ENCODE data around the gene DES.
A peak's percentile ranks its signal among the peaks of the same experiment; 100 is the strongest.

Gene DES

DNA sequence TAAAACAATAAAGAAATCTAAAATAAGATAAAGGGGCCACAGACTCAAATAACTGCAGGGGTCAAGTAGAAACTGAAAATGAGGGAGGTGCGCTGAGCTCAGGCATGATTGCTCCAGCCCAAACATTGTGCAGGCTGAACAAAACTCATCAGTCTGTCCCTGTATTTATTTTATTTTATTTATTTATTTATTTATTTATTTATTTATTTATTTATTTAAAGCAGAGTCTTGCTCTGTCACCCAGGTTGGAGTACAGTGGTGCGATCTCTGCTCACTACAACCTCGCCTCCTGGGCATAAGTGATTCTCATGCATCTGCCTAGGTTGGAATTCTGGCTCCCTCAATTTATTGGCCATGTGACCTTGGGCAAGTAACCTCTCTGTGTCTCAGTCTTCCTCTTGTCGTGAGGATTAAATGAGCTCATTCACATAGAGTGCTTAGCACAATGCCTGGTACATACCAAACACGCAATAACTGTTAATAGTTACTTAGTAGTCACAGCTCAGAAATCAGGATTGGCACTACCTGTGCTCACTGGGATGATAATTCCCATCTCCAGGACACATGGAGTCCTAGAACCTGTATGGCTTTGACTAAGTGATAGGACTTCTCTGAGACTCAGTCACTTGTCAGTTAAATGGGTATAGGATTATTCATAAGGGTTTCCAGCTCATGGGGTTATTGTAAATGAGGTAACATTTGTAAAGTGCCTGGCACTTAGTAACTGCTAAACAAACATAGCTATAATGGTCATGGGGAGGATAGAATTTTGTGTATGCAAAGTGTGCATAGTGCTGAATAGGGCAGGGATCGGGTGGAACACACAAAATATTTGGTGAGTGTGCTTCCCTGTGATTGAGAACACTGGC lies 22.4 kb downstream of the DES start:
- DNase-seq (ENCODE audit: low spot score): no peak

GRCh38 chr2:219441451-219442255 lies 23.5 kb downstream of the DES start:
- DNase-seq (ENCODE audit: low spot score): peak; percentile 78

DNA sequence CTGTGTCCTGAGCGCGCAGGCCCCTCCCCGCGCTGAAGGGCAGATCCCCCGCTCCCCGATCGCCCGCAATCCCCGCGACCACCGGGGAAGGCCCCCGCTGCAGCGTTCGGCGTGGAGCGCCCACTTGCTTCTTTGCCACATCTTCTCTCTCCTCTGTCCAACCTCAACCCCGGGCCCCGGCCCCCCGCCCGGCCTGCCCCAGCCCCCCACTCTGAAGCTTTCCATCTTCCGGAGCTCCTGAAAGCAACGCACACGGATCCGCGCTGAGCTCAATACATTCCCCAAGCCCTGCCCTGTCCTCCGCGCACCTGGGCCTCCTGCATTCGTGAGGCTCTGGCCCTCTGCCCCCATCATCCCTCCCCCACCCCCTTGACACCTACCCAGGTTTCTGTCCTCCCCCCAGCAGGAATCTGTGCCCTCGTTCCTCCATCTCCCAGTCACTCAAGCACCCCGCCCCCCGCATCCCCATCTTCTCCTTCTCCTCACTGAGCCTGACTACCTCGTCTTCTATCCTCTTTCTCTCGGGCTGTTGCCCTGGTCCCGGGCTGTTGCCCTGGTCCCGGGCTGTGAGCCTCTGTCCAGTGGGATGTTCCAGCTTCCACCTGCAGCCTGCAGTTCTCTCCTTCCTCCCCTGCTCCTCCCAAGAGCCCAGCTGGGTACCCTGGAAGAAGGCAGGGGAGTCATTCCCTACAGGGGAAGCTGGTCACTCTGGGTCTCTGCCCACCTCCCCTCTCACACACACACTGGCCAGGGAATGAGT lies 24.3 kb downstream of the DES start:
- DNase-seq (ENCODE audit: low spot score): no peak

DNA sequence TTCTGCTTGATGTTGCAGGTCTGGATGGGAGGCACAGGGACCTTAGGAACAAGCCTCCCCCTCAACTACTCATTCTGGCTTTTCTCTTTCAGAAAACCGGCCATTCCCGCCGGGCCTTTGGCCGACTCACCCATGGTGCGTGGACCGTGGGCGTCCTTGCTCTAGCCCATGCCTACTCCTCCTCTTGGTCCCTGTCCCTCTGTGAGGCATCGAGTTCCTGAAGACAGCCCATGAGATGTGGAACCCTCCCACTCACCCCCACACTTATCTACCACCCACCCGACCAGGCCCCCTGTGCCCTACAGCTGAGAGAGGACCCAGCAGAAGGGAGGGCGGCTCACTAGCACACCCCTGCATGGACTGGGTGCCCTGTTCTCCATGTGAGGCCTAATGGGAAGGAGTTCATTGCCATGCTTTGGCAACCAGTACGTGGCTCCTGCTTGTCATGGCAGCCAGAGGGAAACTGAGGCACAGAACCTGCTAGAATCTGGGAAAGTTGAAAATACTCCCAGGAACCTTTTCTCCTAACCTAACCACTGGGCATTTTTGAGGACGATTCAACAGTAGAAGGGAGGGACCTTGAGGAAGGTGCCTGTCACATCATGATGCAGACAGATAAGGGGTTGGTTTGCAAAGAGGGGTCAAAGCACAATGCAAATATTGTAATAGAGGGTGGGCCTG lies 25.0 kb downstream of the DES start:
- no peak for DNase-seq (ENCODE audit: low spot score)

- no peak for DNase-seq (ENCODE audit: low spot score)
Observed at GRCh38 chr2:219443697-219444023, 25.5 kb downstream of the DES start.

DNA sequence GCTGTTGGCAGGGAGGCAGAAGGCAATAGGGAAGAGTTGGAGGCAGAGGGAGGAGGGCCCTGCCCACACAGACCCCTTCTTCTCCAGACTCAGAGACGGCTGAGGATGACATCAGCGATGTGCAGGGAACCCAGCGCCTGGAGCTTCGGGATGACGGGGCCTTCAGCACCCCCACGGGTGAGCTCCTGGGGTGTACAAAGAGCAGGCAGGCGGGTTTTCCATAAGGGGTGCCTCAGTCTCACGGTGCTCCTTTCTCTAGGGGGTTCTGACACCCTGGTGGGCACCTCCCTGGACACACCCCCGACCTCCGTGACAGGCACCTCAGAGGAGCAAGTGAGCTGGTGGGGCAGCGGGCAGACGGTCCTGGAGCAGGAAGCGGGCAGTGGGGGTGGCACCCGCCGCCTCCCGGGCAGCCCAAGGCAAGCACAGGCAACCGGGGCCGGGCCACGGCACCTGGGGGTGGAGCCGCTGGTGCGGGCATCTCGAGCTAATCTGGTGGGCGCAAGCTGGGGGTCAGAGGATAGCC lies 26.5 kb downstream of the DES start:
- DNase-seq (ENCODE audit: low spot score): no peak

DNA sequence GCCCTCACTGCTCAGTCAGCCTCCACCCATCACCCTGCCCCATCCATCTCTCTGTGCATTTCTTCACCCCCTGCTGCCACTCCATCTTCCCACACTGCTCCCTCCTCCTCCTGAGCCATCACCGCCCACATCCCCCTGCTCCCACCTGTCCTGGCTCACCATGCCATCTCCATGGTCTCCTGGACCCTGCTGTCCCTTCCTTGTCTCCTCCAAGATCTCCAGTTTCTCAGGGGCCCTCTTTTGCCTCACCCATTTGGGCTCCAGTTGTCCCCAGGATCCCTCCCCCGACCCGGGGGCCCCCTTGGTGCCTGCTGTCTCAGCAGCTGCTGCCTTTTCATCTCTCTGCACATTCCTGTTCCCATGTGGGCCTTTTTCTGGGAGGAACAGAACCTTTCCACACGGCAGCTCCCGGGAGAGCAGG lies 27.1 kb downstream of the DES start:
- no peak for DNase-seq (ENCODE audit: low spot score)

- no peak for DNase-seq (ENCODE audit: low spot score)
Observed at GRCh38 chr2:219446101-219446504, 27.9 kb downstream of the DES start.

DNA sequence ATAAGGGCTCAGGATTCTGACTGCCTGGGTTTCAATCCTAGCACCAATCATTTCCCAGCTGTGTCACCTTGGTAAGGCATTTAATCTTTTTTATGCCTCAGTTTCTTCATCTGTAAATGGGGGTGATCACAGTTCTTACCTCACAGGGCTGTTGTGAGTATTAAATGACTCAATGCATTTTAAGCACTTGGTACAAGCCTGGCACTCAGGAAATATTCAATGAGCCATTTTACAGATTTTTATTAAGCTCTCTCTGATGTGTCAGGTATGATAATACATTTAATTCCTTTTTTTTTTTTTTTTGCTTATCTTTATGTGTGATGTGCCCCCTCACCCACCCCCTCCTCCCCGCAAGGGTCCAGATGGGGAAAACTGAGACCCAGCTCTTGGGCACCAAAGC lies 28.5 kb downstream of the DES start:
- no peak for DNase-seq (ENCODE audit: low spot score)

GRCh38 chr2:219447242-219448098 lies 29.3 kb downstream of the DES start:
- DNase-seq (ENCODE audit: low spot score): no peak

GRCh38 chr2:219448099-219448775 lies 30.1 kb downstream of the DES start:
- no peak for DNase-seq (ENCODE audit: low spot score)

GRCh38 chr2:219448776-219449341 lies 30.7 kb downstream of the DES start:
- no peak for DNase-seq (ENCODE audit: low spot score)

GRCh38 chr2:219449609-219450008 lies 31.4 kb downstream of the DES start:
- no peak for DNase-seq (ENCODE audit: low spot score)

DNA sequence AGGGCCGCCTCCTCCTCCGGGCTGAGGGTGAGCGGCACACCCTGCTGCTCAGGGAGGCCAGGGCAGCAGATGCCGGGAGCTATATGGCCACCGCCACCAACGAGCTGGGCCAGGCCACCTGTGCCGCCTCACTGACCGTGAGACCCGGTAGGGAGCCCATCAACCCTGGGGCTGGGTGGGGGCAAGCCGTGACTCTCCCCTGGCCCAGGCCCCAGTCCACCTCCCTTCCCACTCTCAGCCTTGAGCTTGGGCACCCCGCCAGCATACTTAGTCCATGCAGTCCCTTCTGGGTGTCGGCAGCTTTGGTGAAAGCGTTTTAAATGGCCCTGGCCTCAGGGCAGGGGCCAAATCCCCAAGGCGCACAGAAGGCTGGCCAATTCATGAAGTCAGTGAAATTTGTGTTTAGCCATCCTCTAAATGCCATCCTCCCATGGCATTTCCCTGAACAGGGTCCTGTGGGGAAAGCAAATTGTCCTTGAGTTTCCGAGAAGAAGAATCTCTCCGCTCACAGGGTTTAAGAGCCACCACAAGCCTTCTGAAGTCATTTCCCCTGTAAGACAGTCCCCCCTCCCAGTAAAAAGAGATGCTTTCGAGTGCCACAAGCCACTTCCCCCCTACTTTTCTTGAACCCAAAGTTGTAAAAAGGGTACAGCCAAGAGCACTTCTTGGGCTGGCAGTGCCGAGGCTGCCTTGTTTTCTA lies 33.6 kb downstream of the DES start:
- no peak for DNase-seq (ENCODE audit: low spot score)

- DNase-seq (ENCODE audit: low spot score): no peak
Observed at GRCh38 chr2:219452361-219453317, 34.5 kb downstream of the DES start.

DNA sequence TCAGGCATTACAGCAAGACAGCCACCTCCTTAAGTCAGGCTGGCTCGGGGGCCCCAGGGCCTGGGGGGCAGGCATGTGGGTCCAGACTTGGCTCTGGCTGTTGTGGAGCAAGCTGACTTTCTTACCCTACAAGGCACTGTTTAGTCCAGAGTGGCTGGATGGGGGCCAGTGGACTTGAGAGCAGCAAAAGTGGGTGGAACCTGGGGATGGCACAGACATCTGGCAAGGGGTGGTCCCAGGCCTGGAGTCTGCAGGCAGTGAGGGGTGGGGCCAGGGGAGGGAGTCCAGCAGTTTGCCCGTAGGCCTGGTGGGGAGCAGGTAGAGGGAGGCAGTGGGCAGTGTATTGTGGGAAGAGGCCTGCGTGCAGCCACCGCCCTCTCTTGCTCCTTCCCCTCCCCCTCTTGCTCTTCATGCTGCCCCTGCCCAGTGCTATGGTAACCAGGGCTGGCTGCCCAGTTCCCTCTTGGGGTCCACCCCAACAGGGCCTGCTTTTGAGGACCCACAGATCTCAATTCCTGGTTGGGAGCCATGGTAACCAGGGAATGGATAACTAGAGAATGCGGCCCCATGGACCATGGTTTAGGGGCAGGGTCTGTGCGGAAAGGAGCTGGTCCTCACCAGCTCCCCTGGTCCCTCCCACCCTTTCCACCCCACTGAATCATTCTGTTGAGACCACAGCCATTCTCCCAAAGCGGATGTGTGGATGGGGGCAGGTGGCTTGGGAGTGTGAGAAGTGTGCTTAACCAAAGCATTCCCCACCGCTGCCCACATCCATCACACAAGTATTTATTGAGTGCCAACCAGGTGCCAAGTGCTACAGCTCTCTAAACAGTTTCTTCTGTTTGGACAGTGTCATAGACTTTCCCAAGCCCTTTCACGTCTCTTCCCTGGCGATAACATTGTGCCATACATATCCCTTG lies 35.8 kb downstream of the DES start:
- DNase-seq (ENCODE audit: low spot score): no peak

GRCh38 chr2:219455581-219455980 lies 37.4 kb downstream of the DES start:
- DNase-seq (ENCODE audit: low spot score): no peak
